ENCODE results near the gene CD59. TPM values are rescaled to one million over a fixed set of nuclear protein-coding genes. Genes with fewer than 3 reads are reported as not detected.

The CD59 gene
- total and polyA plus RNA-seq, 2 donors (not counting 3 experiments of a cell fraction or from before 2014, with no cell fraction given): 992 to 1,084 TPM

- TF ChIP-seq FOS (IDR thresholded peaks at IDR 0.05; ENCODE audit: borderline replicate concordance, insufficient read depth, low read length) (peak; percentile 28), GATA2 (IDR thresholded peaks at IDR 0.05; ENCODE audit: insufficient read depth, insufficient read length, low read depth, low read length) (peak; percentile 76), MYC (IDR thresholded peaks at IDR 0.05; ENCODE audit: low read depth, low read length) (no peak)
- no peak overlapping the region for H3K27ac ChIP-seq (ENCODE audit: insufficient read depth, low read depth, low read length)
- no peaks in the 10 kb centered on the region for H4K20me1 ChIP-seq (replicated peaks; ENCODE audit: control insufficient read depth, extremely low read depth, insufficient read depth, low read length)
- intact Hi-C loops (cut with micrococcal nuclease) (no loop called here), dilution Hi-C loops (cut with MboI; ENCODE audit: extremely low pct_ligation_motif_present, low sequenced_read_pairs) (no loop called here)
- H3K4me2 ChIP-seq (ENCODE audit: insufficient read depth, low read length): no peak overlapping the region
- BruUV-seq (replicated peaks): no TSS peak
- no peaks in the 10 kb centered on the region for H3K9me3 ChIP-seq (replicated peaks; ENCODE audit: control insufficient read depth, insufficient read depth, low read length)
- ChIA-PET POLR2A (no interaction called here), CTCF (interaction anchor here (1.1 to 3.1 kb wide), 5 partner anchors 11 to 72 kb away, joined by 3 to 9 read pairs (median 3); no protein-coding TSS in a partner anchor)
- H3K9me1 ChIP-seq (replicated peaks; ENCODE audit: control insufficient read depth, extremely low read depth, insufficient read depth, low read length): no peaks in the 10 kb centered on the region
- H3K4me1 ChIP-seq (ENCODE audit: control insufficient read depth, extremely low read depth, insufficient read depth, low read length): peaks cover 11% of the 10 kb centered on the region
- H3K36me3 ChIP-seq (ENCODE audit: control insufficient read depth in 2 of 2, extremely low read depth in 1 of 2, insufficient read depth in 2 of 2, low read length in 2 of 2): no peaks in the 10 kb centered on the region
- no peaks in the 10 kb centered on the region for H3K79me2 ChIP-seq (ENCODE audit: control insufficient read depth, insufficient read depth, low read length)
- H3K9ac ChIP-seq (replicated peaks; ENCODE audit: extremely low read depth, insufficient read depth, low read length): no peak overlapping the region
- no peaks in the 10 kb centered on the region for H3K27me3 ChIP-seq (ENCODE audit: control insufficient read depth in 2 of 2, insufficient read depth in 2 of 2, low read length in 2 of 2)
- H2AFZ ChIP-seq (ENCODE audit: low read depth, low read length): no peak overlapping the region
- no peak overlapping the region for H3K4me3 ChIP-seq (replicated peaks in 1 of 3; ENCODE audit: insufficient read depth in 1 of 3, low read depth in 1 of 3, low read length in 3 of 3)
- DNase-seq (ENCODE audit: low read depth, low spot score) (peak; percentile 12), FAIRE-seq (peak; percentile 57)
Measured at GRCh38 chr11:33670250-33671011, 65.8 kb downstream of the CD59 start.

DNA sequence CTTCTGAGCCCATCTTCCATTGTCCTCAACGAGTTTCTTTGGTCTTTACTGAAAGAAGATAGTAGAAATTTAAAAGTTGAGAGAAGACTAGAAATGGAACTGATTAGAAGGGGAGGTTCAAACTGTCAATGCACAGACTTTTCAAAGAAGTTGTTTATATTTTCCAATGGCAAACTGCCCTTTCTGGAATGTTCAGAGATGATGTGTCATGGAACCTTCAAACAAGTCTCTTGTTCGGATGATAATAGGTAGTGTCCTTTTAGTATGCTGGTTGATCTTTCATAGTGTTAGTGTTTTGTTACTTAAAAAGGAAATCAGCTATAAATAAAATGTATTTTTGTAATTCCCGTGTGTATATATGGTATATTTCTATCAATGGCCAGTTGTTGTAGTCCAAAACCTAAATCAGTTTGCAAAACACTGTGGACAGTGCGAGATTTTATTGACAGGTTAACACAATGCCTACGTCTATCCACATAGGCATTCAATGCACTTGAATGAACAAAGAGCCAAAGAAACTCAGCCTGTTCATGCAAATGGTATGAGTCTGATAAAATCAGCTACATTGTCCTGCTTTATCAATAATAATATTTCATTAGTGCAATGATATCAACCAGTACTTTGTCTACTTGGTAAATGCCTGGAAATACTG lies 66.5 kb downstream of the CD59 start:
- Histone ChIP-seq H3K9me1 (replicated peaks; ENCODE audit: control insufficient read depth, extremely low read depth, insufficient read depth, low read length) (no peaks in the 10 kb centered on the region), H3K4me3 (replicated peaks in 1 of 3; ENCODE audit: insufficient read depth in 1 of 3, low read depth in 1 of 3, low read length in 3 of 3) (no peak overlapping the region), H3K9ac (replicated peaks; ENCODE audit: extremely low read depth, insufficient read depth, low read length) (no peak overlapping the region), H3K4me1 (ENCODE audit: control insufficient read depth, extremely low read depth, insufficient read depth, low read length) (peaks cover 11% of the 10 kb centered on the region), H3K79me2 (ENCODE audit: control insufficient read depth, insufficient read depth, low read length) (no peaks in the 10 kb centered on the region), H3K36me3 (ENCODE audit: control insufficient read depth in 2 of 2, extremely low read depth in 1 of 2, insufficient read depth in 2 of 2, low read length in 2 of 2) (no peaks in the 10 kb centered on the region), H3K4me2 (ENCODE audit: insufficient read depth, low read length) (no peak overlapping the region), H3K27me3 (ENCODE audit: control insufficient read depth in 2 of 2, insufficient read depth in 2 of 2, low read length in 2 of 2) (no peaks in the 10 kb centered on the region), H3K9me3 (replicated peaks; ENCODE audit: control insufficient read depth, insufficient read depth, low read length) (no peaks in the 10 kb centered on the region), H2AFZ (ENCODE audit: low read depth, low read length) (no peak overlapping the region), H3K27ac (ENCODE audit: insufficient read depth, low read depth, low read length) (no peak overlapping the region), H4K20me1 (replicated peaks; ENCODE audit: control insufficient read depth, extremely low read depth, insufficient read depth, low read length) (no peaks in the 10 kb centered on the region)
- intact Hi-C loops (cut with micrococcal nuclease) (no loop called here), dilution Hi-C loops (cut with MboI; ENCODE audit: extremely low pct_ligation_motif_present, low sequenced_read_pairs) (no loop called here)
- ChIA-PET CTCF (interaction anchor here (1.1 to 3.1 kb wide), 5 partner anchors 11 to 73 kb away, joined by 3 to 9 read pairs (median 3); no protein-coding TSS in a partner anchor), POLR2A (no interaction called here)
- FAIRE-seq (no peak), DNase-seq (ENCODE audit: low read depth, low spot score) (no peak)
- TF ChIP-seq, protein P1, sequence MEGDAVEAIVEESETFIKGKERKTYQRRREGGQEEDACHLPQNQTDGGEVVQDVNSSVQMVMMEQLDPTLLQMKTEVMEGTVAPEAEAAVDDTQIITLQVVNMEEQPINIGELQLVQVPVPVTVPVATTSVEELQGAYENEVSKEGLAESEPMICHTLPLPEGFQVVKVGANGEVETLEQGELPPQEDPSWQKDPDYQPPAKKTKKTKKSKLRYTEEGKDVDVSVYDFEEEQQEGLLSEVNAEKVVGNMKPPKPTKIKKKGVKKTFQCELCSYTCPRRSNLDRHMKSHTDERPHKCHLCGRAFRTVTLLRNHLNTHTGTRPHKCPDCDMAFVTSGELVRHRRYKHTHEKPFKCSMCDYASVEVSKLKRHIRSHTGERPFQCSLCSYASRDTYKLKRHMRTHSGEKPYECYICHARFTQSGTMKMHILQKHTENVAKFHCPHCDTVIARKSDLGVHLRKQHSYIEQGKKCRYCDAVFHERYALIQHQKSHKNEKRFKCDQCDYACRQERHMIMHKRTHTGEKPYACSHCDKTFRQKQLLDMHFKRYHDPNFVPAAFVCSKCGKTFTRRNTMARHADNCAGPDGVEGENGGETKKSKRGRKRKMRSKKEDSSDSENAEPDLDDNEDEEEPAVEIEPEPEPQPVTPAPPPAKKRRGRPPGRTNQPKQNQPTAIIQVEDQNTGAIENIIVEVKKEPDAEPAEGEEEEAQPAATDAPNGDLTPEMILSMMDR (IDR thresholded peaks at IDR 0.05; ENCODE audit: extremely low read depth in 1 of 2, insufficient read depth in 1 of 2, low read depth in 1 of 2, low read length in 2 of 2): no peak
- TF ChIP-seq MAX (IDR thresholded peaks at IDR 0.05; ENCODE audit: insufficient read depth, insufficient read length) (no peak), EZH2 (IDR thresholded peaks at IDR 0.05; ENCODE audit: borderline replicate concordance, low read depth, low read length, severe bottlenecking) (no peak), POLR2A (IDR thresholded peaks at IDR 0.05; ENCODE audit: low read depth, low read length) (no peak), POLR2AphosphoS5 (IDR thresholded peaks at IDR 0.05; ENCODE audit: insufficient read depth, low read depth, low read length) (no peak), FOS (IDR thresholded peaks at IDR 0.05; ENCODE audit: borderline replicate concordance, insufficient read depth, low read length) (no peak), JUN (IDR thresholded peaks at IDR 0.05; ENCODE audit: borderline replicate concordance, insufficient read depth, insufficient read length, low read depth) (no peak), GATA2 (IDR thresholded peaks at IDR 0.05; ENCODE audit: insufficient read depth, insufficient read length, low read depth, low read length) (no peak), MYC (IDR thresholded peaks at IDR 0.05; ENCODE audit: low read depth, low read length) (no peak)
- BruUV-seq (replicated peaks): no TSS peak

Measured in endothelial cell of umbilical vein (primary cell).